CD8-positive, alpha-beta memory T cell (primary cell): ENCODE results near the gene B3GALT4. TPM values are rescaled to one million over a fixed set of nuclear protein-coding genes. Genes with fewer than 3 reads are reported as not detected.

Source experiments
- polyA plus RNA-seq: library from polyadenylated mRNA; unstranded; fragments of 300-500 nt; fragmentation: Illumina TruSeq; gene quantifications from one replicate; pipeline ENCODE4 v1.2.3, GENCODE V29; 2021
- total RNA-seq, 2 experiments: library from RNA; stranded (reverse); gene quantifications; one replicate each; pipeline ENCODE4 v1.2.3, GENCODE V29; 2021

B3GALT4 gene
- total and polyA plus RNA-seq, 3 experiments from 2014 or later, result 6.1 to 35.3 (median 7.0) TPM

Other genes with a start within 250 kb of the B3GALT4 start
- 10 to 100 TPM; 69.8 to 71.7 TPM for gene HLA-DPA1, start 203.5 kb upstream of the B3GALT4 start, total RNA-seq
- gene HLA-DPA1, start 203.5 kb upstream of the B3GALT4 start, polyA plus RNA-seq, result 156 TPM
- 10 to 100 TPM; 20.8 to 25.1 TPM for gene HLA-DPB1, start 201.1 kb upstream of the B3GALT4 start, total RNA-seq
- gene HLA-DPB1, start 201.1 kb upstream of the B3GALT4 start, polyA plus RNA-seq, result 178 TPM
- gene COL11A2, start 84.7 kb upstream of the B3GALT4 start, total RNA-seq, result 1 to 10 TPM in 1 of 2 experiments, under 1 TPM in 1; 0.69 to 1.1 TPM
- gene COL11A2, start 84.7 kb upstream of the B3GALT4 start, polyA plus RNA-seq, result not detected
- 10 to 100 TPM; 47.1 to 51.4 TPM for gene RXRB, start 76.5 kb upstream of the B3GALT4 start, total RNA-seq
- gene RXRB, start 76.5 kb upstream of the B3GALT4 start, polyA plus RNA-seq, result 8.5 TPM
- 10 to 100 TPM; 63.1 to 63.6 TPM for gene SLC39A7, start 76.3 kb upstream of the B3GALT4 start, total RNA-seq
- 32.9 TPM for gene SLC39A7, start 76.3 kb upstream of the B3GALT4 start, polyA plus RNA-seq
- 10 to 100 TPM; 21.3 to 23.5 TPM for gene HSD17B8, start 72.5 kb upstream of the B3GALT4 start, total RNA-seq
- gene HSD17B8, start 72.5 kb upstream of the B3GALT4 start, polyA plus RNA-seq, result 50.7 TPM
- gene RING1, start 68.6 kb upstream of the B3GALT4 start, total RNA-seq, result 10 to 100 TPM; 43.1 to 47.0 TPM
- gene RING1, start 68.6 kb upstream of the B3GALT4 start, polyA plus RNA-seq, result 10.1 TPM
- 10 to 100 TPM; 57.2 to 58.5 TPM for gene VPS52, start 5.2 kb upstream of the B3GALT4 start, total RNA-seq
- gene VPS52, start 5.2 kb upstream of the B3GALT4 start, polyA plus RNA-seq, result 13.4 TPM
- gene RPS18, start 5.0 kb upstream of the B3GALT4 start, total RNA-seq, result 1,000 to 10,000 TPM; 3,797 to 3,852 TPM
- gene RPS18, start 5.0 kb upstream of the B3GALT4 start, polyA plus RNA-seq, result 7,106 TPM
- 100 to 1,000 TPM; 112 to 117 TPM for gene WDR46, start 12.1 kb downstream of the B3GALT4 start, total RNA-seq
- 76.0 TPM for gene WDR46, start 12.1 kb downstream of the B3GALT4 start, polyA plus RNA-seq
- gene PFDN6, start 12.5 kb downstream of the B3GALT4 start, total RNA-seq, result 100 to 1,000 TPM; 118 to 119 TPM
- 37.4 TPM for gene PFDN6, start 12.5 kb downstream of the B3GALT4 start, polyA plus RNA-seq
- gene RGL2, start 21.8 kb downstream of the B3GALT4 start, total RNA-seq, result 10 to 100 TPM; 20.5 to 22.9 TPM
- 10.4 TPM for gene RGL2, start 21.8 kb downstream of the B3GALT4 start, polyA plus RNA-seq
- gene TAPBP, start 37.0 kb downstream of the B3GALT4 start, total RNA-seq, result 100 to 1,000 TPM; 211 to 213 TPM
- gene TAPBP, start 37.0 kb downstream of the B3GALT4 start, polyA plus RNA-seq, result 500 TPM
- 1 to 10 TPM; 6.9 to 7.8 TPM for gene ZBTB22, start 40.6 kb downstream of the B3GALT4 start, total RNA-seq
- gene ZBTB22, start 40.6 kb downstream of the B3GALT4 start, polyA plus RNA-seq, result 12.7 TPM
- gene DAXX, start 45.8 kb downstream of the B3GALT4 start, total RNA-seq, result 100 to 1,000 TPM in 1 of 2 experiments, 10 to 100 TPM in 1; 88.2 to 106 TPM
- gene DAXX, start 45.8 kb downstream of the B3GALT4 start, polyA plus RNA-seq, result 152 TPM
- gene KIFC1, start 114.7 kb downstream of the B3GALT4 start, total RNA-seq, result 10 to 100 TPM; 51.6 to 52.7 TPM
- 0.39 TPM for gene KIFC1, start 114.7 kb downstream of the B3GALT4 start, polyA plus RNA-seq
- gene PHF1, start 133.9 kb downstream of the B3GALT4 start, total RNA-seq, result 10 to 100 TPM; 38.5 to 43.3 TPM
- gene PHF1, start 133.9 kb downstream of the B3GALT4 start, polyA plus RNA-seq, result 76.5 TPM
- gene CUTA, start 141.0 kb downstream of the B3GALT4 start, total RNA-seq, result 100 to 1,000 TPM; 149 to 164 TPM
- gene CUTA, start 141.0 kb downstream of the B3GALT4 start, polyA plus RNA-seq, result 451 TPM
- 10 to 100 TPM; 22.6 to 24.9 TPM for gene SYNGAP1, start 142.9 kb downstream of the B3GALT4 start, total RNA-seq
- gene SYNGAP1, start 142.9 kb downstream of the B3GALT4 start, polyA plus RNA-seq, result 1.0 TPM
- gene ZBTB9, start 177.5 kb downstream of the B3GALT4 start, total RNA-seq, result 10 to 100 TPM; 16.4 to 16.5 TPM
- gene ZBTB9, start 177.5 kb downstream of the B3GALT4 start, polyA plus RNA-seq, result 9.1 TPM